Activated gamma-delta T cell (primary cell): ENCODE results near the gene RAB1B.

Source experiments
- DNase-seq: peaks from one replicate; lab custom pipeline; 2025; lab: John Stamatoyannopoulos, UW

RAB1B gene

GRCh38 chr11:66284526-66285078 is 16.2 kb downstream of the RAB1B start:
- no peak for DNase-seq

DNA sequence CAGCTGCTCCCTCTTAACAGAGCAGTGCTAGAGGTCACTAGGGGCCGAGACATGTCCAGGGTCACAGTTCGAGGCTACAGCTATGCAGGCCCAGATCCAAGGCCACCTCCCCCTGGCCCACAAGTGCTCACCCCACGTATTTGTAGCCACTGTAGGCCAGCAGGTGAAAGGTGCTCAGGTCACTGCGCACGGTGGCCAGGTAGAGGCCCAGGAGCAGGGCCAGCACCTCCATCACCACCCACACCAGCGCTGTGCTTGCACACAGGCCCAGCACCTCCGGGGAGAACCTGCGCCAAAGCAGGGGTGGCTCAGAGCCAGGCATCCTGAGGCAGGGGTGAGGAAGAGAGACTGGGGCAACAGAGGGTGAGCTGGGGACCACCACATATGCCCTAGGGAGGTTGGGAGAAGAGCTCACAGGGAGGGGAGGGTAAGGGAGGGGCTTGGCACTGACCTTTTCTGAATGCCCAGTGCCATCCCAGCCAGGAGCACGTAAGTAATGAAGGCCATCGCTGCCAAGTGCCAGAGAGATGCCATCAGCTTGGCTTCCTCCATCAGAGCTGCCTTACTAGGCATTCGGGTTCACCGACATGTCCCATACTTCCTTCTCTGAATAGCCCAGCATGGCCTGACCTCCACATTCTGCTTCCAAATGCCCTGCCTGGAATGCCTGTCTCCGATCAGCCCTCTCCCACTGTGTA is 17.0 kb downstream of the RAB1B start:
- no peak for DNase-seq

- DNase-seq: no peak
Observed at GRCh38 chr11:66286699-66287098, 18.3 kb downstream of the RAB1B start.

DNA sequence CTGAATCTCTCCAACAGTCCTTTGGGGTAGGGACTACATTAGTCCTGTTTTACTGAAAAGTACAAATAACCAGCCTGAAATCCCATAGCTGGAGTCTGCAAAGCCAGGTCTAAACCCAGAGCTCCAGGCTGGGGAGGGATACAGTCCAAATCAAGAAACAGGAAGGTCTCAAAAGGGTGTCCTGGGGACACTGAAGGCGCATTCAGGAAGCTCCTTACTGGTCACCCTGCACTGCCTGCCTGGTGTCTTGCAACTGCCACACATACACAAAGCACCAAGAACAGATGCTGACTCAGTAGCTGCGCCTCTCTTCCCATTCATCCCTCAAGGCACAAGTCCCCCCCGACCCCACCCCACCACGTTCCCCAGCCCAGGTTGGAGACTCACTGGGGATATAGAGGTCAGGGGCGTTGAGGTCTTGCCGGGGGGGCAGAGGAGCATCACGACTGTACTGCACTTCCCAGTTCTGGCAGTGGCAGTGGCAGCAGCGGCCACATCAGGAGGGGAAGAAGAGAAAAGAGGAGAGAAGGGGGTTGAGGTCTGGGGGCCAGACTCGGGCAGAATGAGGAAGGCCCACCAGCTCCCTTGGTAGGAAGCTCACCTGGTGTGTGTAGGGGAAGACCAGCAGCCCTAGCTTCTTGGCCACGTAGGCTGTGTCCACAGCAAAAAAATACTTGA is 18.9 kb downstream of the RAB1B start:
- no peak for DNase-seq

DNA sequence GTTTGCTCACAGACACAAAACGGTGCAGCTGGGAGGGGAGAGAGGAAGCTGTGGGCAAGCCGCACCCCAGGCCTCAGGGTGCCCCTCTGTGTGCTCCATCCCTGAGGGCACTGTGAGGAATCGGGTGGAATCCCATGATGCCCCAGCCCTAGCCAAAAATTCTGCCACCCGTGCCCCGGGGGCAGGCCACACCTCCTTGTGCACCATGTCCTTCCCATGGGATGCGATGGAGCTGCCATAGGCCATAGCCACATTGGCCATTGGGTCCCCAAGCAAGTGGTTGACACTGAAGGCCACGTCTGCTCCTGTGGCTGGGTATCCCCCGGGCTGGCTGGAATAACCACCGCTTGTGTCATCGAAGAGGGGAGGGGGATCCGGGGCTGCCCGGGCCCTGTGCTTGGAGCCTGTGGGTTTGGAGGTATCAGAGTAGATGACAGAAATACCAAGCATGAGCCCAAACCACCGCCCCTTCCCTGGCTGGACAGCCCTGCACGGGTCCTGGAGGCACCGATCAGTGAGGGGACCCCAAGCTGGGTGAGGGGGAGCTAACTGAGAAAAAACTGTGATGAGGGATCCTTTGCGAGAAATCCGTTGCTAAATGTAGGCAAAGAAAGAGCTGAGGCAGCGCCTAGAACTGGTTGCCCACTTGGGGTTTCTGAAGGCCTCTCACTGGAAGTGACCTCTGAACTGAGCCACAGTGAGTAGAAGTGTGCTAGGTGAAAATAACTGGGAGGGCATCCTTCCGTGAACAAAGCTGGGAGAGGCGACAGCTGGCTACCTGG is 19.6 kb downstream of the RAB1B start:
- no peak for DNase-seq

DNA sequence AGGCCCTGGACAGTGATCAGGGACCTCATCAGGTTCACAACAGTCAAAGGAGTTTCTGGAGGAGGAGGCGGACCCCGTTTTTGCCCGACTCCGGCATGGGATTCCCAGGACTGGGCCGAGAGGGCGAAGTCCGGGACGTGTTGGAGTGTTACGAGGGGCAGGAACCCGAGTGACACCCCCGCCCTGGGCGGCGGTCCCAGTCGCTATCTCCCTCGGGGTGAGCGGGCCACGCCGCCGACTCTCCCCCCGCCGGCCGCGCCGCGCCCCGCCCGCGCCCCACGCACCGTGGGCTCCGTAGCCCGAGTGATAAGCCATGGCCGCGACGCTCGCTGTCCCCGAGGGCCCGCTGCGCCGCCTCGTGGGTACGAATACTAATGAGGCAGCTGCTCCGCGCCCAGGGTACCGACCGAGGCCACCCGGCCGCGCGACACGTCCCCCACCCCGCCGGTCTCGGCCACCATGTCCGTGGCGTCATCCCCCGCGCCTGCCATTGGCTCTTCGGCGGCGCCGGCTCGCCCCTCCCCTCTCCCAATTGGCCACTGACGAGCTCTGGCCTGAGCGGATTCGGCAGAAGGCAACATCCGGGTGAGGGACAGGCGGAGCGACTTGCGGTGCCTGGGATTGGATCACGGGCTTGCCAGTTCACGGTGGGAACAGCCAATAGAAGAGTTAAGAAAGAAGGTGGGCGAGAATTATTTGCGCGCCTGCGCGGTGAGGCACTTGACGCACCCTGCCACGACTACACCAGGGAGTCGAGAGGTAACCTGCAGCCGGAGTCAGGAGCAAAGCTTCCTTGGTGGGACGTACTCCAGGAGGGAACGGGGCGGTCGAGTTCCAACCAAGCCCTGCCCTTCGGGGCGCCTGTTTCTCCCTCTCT is 20.5 kb downstream of the RAB1B start, which contains the start of gene YIF1A:
YIF1A (minus strand) TSS at position 473 of the 877 bp plus-strand sequence; CDS start at position 315, 158 bp downstream.
- peak; percentile 97 for DNase-seq

- DNase-seq: peak; percentile 49
Observed at GRCh38 chr11:66289548-66290329, 21.3 kb downstream of the RAB1B start.

DNA sequence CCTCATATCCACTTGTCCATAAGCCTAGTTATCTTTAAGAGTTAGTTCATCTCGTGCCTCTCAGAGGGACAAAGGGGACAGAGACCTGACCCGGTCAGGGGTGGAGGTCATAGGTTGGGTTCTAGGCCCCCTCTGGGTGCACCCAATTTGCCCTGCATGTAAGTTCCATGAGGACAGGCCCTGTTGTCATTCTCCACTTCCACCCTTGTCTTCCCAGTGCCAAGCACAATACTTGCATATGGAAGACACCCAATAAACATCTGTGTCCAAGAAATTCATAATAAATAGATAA is 21.8 kb downstream of the RAB1B start:
- no peak for DNase-seq

GRCh38 chr11:66291303-66291705 is 22.9 kb downstream of the RAB1B start:
- DNase-seq: no peak

DNA sequence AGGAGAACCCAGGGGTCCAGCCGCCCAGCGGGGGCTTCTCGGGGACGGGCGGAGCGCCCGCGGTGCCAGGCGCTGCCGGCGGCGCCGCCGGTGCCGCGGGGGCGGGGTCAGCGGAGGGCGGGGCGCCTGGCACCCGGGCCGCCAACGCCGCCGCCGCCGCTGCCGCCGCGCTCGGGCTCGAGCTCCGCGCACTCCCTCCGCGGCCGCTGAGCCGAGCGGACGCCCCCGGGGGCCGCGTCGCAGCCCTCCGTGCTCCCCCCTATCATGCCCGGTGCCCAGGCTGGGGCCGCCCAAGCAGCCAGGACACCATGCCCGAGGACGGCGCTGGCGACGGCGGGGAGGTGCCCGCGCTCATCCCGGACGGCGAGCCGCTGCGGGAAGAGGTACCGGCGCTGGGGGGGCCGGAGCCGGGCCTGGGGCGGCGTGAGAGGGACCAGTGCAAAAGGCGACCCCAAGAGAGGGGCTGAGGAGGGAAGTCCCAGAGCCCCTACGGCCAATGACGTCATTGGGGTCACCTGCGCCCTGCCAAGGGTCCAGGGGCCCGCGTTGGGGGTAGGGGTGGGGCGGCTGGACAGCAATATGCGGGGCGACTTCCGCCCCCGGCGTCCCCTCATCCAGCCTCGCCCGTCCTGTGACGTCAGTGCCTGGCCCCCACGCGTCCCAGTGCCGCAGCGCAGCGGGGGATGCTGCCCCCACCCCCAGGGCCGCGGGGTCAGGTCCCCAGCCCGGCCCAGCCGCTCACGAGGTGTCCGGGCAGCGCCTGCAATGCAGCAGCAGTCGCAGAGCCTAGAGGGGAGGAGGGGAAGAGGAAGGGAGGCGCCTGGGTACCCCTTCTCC is 23.5 kb downstream of the RAB1B start, which contains the start of gene TMEM151A:
TMEM151A (plus strand) TSS at position 189 of the 837 bp plus-strand sequence; CDS start at position 309, 120 bp downstream.
- no peak for DNase-seq

DNA sequence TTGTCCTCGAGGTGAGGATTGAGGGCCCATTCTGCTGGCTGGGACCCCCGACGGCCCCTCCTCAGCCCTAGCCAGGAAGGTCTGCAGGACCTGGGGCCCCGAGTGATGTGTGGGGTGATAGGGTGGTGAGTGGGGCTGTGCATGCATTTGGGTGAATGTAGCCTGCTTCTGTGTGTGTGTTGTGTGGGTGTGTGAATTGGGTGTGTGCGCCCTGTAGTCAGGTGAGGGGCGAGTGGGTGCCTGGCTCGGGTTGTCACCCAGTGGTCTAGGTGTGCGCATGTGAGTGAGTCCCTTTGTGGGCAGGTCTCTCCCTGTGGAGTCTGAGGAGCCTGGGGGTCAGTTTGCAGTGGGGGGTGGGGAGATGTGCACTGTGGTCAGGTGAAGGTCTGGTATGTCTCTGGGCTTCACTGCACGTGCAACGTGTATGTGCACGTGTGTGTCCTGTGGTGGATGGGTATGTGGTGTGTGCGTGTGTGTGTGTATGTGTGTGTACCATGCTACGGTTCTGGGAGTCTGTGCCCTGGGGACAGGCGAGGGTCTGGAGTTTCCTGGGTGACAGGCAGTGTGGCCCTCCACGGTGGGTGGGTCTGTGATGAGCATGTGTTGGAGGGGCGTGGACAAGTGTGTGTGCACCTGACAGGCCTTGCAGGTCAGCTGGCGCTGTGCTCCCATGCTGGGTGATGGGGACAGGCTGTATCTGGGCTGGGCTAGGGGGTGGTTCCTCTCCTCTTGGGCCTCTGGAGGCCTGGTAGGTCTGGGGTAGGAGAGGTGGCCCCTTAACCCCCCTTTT is 24.3 kb downstream of the RAB1B start:
- DNase-seq: no peak

DNA sequence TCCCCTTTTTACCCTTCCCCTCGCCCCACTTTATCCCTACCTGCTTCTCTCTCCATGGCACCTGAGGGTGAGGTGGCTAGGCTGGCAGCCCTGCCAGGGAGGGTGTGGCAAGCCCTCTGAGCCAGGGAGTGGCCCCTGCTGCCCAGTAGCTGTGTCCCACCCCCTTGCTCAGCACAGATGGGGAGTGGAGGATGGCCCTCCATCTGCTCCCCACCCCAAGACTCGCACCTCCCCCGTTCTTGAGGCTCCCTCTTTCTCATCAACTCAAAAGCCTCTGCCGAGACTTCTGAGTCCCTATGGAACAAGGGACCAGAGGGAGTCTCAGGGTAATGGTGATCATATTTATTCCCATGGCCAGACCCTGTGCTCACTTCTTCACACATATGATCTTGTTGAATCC is 24.9 kb downstream of the RAB1B start:
- no peak for DNase-seq

DNA sequence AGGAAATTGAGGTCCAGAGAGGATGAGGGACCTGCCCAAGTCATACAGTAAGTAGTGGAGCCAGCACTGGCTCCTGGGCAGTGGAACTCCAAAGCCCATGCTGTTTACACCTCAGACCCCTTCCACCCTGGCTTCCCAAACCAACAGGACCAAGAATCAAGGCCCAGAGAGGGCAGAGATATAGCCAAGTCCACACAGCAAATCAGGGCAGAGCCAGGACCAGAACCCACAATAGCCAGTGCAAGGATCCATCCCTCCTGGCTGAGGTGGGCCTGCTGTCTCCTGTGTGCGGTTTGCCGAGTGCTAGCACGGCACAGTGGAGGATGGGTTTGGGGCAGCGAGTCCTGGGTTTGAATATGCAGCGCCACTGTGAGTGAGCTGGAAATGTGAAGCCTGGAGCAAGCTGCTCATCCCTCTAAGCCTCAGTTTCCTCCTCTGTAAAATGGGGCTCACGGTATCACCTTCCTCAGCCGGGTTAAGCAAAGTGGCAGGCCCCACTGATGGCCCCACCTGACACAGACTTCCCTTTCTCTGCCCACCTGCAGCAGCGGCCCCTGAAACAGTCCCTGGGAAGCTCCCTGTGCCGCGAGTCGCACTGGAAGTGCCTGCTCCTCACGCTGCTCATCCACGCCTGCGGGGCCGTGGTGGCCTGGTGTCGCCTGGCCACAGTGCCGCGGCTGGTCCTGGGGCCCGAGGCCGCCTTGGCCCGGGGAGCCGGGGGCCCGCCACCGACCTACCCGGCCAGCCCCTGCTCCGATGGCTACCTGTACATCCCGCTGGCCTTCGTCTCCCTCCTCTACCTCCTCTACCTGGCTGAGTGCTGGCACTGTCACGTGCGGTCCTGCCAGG is 25.6 kb downstream of the RAB1B start:
- DNase-seq: no peak

GRCh38 chr11:66294626-66295620 is 26.5 kb downstream of the RAB1B start:
- no peak for DNase-seq

DNA sequence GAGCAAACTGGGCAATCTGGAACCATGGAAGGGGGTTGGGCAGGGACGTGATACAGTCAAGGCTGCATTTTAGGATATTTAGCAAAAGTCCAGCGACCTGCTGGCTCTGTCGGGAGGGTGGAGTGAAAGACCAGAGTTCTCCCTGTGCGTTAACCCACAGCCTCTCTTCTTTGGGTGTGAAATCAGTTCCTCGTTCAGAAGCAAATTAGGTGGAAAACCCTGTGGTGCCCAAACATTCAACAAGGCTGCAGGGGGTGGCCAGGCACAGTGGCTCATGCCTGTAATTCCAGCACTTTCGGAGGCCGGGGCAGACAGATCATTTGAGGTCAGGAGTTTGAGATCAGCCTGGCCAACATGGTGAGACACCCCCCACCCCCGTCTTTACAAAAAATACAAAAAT is 29.2 kb downstream of the RAB1B start:
- DNase-seq: no peak

- DNase-seq: no peak
Observed at GRCh38 chr11:66299186-66299585, 30.7 kb downstream of the RAB1B start.

GRCh38 chr11:66302656-66303055 is 34.2 kb downstream of the RAB1B start:
- DNase-seq: no peak
